Activated naive CD4-positive, alpha-beta T cell treated with anti-CD3 and anti-CD28 coated beads for 36 hours (primary cell): ENCODE results near the gene NTSR1. TPM values are rescaled to one million over a fixed set of nuclear protein-coding genes. Genes with fewer than 3 reads are reported as not detected.

Source experiments
- CTCF ChIA-PET: fragments of 350-600 bp; sonication (Branson Sonifier 250); formaldehyde crosslinking; loops from one replicate; lab custom pipeline; 2021; ENCODE audit warnings: antibody characterized with exemption; lab: Charles Lee
- DNase-seq: peaks from one replicate; pipeline ENCODE4 v3.0.0-alpha.2; 2020
- H3K27ac Mint-ChIP-seq: one replicate; pipeline ENCODE4 v1.8.0; 2021; ENCODE audit warnings: mild to moderate bottlenecking, mixed read lengths
- H3K27me3 Mint-ChIP-seq: one replicate; pipeline ENCODE4 v1.8.0; 2021; ENCODE audit warnings: low read depth, mixed read lengths
- H3K36me3 Mint-ChIP-seq: one replicate; pipeline ENCODE4 v1.8.0; 2021; ENCODE audit warnings: low read depth, mixed read lengths
- H3K4me1 Mint-ChIP-seq: one replicate; pipeline ENCODE4 v1.8.0; 2021; ENCODE audit warnings: low read depth, mixed read lengths
- H3K4me3 Mint-ChIP-seq: one replicate; pipeline ENCODE4 v1.8.0; 2021; ENCODE audit warnings: mild to moderate bottlenecking, moderate library complexity, mixed read lengths
- H3K9me3 Mint-ChIP-seq: one replicate; pipeline ENCODE4 v1.8.0; 2021; ENCODE audit warnings: mixed read lengths
- intact Hi-C: fragments of 100-400 bp; cut with micrococcal nuclease; formaldehyde crosslinking; loops from one replicate; pipeline ENCODE4 v1.15.1; 2023
- total RNA-seq, 2 experiments: library from RNA; stranded (reverse); gene quantifications; one replicate each; pipeline ENCODE4 v1.2.3, GENCODE V29; 2021

Gene NTSR1
- total RNA-seq, 2 experiments from 2014 or later: not detected

DNA sequence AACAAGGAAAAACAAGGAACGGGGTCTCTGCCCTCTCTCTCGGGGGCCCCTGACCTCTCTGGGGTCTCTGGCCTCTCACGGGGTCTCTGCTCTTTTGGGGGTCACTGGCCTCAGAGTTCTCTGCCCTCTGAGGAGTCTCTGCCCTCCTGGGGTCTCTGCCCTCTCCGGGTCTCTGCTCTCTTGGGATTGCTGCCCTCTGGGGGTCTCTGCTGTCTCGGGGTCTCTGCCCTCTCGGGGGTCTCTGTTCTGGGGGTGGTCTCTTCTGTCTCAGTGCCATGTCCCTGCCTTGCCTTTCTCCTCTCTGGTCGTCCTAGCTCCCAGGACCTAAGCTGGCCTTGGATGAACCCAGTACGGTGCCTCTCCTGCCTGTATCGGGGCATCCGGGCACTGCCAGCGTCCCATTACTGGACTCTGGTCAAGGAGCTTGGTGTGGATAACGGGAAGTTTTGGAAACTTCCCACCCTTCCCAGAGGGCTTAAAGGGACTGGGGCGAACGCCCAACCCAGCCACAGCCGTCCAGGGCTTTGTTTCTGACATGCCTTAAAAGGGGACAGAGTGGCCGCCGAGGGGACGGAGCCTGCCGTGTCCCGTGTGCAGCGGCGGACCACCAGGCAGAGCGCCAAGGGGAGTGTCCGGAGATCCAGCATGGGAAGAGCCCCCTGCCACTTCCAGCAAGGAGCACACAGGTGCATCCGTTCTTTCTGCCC is 62.9 kb downstream of the NTSR1 start:
- CTCF ChIA-PET: no interaction called here
- H3K36me3 Mint-ChIP-seq: no peaks in the 10 kb centered on the region
- peaks cover 61% of the 10 kb centered on the region for H3K4me1 Mint-ChIP-seq
- intact Hi-C loops: no loop called here
- no peaks in the 10 kb centered on the region for H3K27me3 Mint-ChIP-seq
- no peaks in the 10 kb centered on the region for H3K9me3 Mint-ChIP-seq
- DNase-seq: no peak
- H3K27ac Mint-ChIP-seq: no peak overlapping the region
- no peak overlapping the region for H3K4me3 Mint-ChIP-seq

DNA sequence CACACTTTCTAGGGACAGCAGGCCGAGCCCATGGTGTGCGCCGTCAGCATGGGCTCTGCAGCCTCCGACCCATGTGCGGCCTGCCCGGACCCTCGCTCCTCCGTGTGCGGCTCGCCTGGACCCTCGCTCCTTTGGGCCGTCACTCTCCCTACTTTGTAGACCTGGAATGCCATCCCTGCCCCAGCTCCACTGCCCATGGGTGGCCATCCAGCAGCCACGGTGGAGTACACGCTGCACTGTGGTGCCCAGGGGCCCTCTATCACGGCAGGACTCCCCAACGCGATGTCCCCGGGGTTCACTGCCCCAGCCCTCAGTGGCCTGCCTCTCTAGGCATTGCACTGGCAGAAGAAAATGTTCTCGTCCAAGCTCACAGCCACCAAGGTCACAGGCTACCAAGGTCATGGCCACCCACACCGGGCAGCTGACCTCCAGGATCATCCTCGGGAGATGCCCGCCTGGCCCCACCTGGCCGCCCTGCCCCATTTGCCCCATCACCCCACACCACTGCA is 63.5 kb downstream of the NTSR1 start:
- Mint-ChIP-seq H3K27ac (no peak overlapping the region), H3K4me3 (no peak overlapping the region), H3K27me3 (no peaks in the 10 kb centered on the region), H3K9me3 (no peaks in the 10 kb centered on the region), H3K4me1 (peaks cover 65% of the 10 kb centered on the region), H3K36me3 (no peaks in the 10 kb centered on the region)
- DNase-seq: no peak
- CTCF ChIA-PET: no interaction called here
- intact Hi-C loops: no loop called here

DNA sequence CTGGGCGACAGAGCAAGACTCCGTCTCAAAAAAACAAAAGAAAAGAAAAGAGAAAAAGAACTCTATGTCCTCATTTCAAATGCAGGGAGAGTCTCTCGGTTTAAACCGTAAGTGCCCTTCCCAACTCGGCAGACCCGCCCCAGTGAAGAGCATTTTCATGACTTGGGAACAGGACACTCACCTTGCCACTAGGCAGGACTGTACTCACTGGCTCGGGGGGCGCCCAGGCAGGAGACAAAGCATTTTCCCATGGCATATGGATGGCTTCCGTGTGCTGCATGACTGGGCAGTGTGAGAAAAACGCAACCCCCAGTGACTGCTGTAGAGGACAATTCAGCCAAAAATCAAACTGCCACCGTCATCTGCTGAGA is 64.0 kb downstream of the NTSR1 start:
- CTCF ChIA-PET: no interaction called here
- Mint-ChIP-seq H3K9me3 (no peaks in the 10 kb centered on the region), H3K27me3 (no peaks in the 10 kb centered on the region), H3K36me3 (no peaks in the 10 kb centered on the region), H3K4me3 (no peak overlapping the region), H3K4me1 (peaks cover 65% of the 10 kb centered on the region), H3K27ac (no peak overlapping the region)
- intact Hi-C loops: no loop called here
- DNase-seq: no peak

DNA sequence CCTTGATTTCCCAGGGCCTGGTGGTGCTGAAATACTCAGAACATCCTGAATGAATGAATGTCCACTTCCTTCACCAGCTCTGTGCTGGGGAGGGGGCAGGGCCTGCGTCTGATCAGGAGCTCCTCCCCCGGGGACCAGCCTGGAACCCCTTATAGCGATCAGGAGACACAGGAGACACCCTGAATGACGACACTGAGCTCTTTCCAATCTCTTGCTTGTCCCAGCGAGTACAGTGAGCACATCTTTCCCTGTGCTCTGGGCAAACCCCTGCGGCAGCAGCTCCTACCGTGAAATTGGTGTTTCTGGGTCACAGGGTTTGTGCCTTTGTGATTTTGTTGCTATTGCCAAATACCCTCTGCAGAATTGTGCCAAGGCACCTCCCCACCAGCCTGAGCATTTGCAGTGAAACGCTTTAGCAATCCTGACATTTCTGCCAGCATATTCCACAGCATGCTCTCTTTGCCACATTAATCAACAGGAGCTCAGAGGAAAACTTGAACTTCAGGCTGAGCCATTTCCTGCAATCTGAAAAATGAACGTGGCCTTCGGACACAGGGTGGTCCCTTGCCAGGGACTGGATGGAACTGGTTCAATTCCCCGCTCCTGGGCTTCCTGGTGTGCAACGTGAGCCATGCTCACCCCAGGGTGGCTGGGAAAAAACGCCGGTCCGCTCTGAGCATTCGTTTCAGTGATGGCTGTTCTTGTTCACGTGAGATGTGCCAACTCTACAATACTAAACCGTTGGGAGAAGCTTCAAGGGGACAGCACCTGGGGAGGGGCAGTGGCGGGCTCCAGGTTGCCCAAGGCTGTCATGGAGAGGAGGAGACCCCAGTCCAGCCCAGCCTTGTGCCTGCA is 64.6 kb downstream of the NTSR1 start:
- Mint-ChIP-seq H3K27me3 (no peaks in the 10 kb centered on the region), H3K36me3 (no peaks in the 10 kb centered on the region), H3K4me3 (no peak overlapping the region), H3K27ac (no peak overlapping the region), H3K9me3 (no peaks in the 10 kb centered on the region), H3K4me1 (peaks cover 61% of the 10 kb centered on the region)
- no peak for DNase-seq
- intact Hi-C loops: no loop called here
- CTCF ChIA-PET: interaction anchor here (1.2 kb wide), 1 partner anchor 10 kb away, joined by 3 read pairs; no protein-coding TSS in a partner anchor

DNA sequence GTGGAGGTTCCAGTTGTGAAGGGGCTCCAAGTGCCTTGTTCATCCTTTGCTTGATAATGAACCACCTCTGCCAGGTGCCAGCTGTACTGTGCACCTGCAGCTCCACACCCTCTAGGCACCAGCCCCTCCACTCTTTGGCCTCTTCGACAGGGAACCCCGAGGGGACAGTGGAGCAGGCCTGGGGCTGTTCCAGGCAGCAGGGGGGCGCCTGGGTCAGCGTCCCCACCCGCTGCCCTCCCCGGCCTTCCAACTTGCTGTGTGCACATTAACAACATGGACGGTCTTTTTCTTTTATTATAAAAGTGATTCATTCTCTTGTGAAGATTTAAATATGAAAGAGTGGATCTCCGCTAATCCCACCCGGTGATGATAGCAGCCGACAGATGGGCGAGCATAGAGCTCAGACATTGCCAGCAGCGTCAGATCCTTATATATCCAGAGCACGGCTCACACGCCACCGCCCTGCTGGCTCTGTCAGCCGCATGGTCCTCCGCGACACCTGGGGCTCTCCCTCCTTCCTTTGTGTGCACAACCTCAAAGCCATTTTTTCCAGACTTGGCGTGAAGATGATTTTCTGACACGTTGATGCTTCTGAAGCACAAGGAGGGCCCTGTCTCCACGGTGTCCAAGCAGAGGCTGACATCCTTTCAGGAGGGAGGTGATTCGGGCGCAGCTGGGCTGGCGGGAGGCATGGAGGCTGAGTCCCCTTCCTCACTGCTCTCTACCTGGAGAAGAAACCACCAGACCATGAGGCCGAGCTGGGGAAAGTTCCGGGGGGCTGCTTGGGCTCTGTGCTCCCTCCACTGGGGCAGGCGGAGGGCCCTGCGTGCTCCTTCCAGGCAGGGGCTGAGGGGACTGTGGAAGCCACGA is 65.4 kb downstream of the NTSR1 start:
- Mint-ChIP-seq H3K4me1 (peaks cover 58% of the 10 kb centered on the region), H3K27me3 (no peaks in the 10 kb centered on the region), H3K4me3 (no peak overlapping the region), H3K9me3 (no peaks in the 10 kb centered on the region), H3K27ac (no peak overlapping the region), H3K36me3 (no peaks in the 10 kb centered on the region)
- intact Hi-C loops: no loop called here
- CTCF ChIA-PET: interaction anchor here (1.2 to 1.5 kb wide), 2 partner anchors 11 to 18 kb away, joined by 3 to 6 read pairs; no protein-coding TSS in a partner anchor
- peak; percentile 34 for DNase-seq

DNA sequence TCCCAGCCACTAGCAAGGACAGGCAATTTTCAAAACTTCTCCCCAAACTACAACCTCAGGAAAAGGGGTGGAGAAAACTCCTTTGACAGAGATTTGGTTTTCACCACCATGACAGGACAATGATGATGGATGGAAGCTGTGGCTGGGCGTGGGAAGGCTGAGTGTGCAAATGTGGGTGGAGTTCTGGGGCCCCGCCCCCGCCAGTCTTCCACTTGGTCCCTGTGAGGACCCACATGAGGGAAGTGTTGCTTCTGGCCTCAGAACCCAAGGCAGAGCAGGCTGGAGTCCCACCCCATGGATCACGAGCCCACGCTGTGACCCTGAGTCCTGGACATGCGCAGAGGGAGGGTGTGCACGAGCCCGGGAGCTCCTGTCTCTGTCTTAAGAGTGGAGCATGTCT is 66.1 kb downstream of the NTSR1 start:
- Mint-ChIP-seq H3K27ac (no peak overlapping the region), H3K36me3 (no peaks in the 10 kb centered on the region), H3K4me3 (no peak overlapping the region), H3K27me3 (no peaks in the 10 kb centered on the region), H3K4me1 (peaks cover 57% of the 10 kb centered on the region), H3K9me3 (no peaks in the 10 kb centered on the region)
- DNase-seq: no peak
- intact Hi-C loops: loop anchor here (5.0 kb wide), 2 partner anchors 132 to 537 kb away; partner anchors contain the start of genes OSBPL2 and SLCO4A1
- CTCF ChIA-PET: interaction anchor here (1.5 kb wide), 1 partner anchor 17 kb away, joined by 6 read pairs; no protein-coding TSS in a partner anchor

DNA sequence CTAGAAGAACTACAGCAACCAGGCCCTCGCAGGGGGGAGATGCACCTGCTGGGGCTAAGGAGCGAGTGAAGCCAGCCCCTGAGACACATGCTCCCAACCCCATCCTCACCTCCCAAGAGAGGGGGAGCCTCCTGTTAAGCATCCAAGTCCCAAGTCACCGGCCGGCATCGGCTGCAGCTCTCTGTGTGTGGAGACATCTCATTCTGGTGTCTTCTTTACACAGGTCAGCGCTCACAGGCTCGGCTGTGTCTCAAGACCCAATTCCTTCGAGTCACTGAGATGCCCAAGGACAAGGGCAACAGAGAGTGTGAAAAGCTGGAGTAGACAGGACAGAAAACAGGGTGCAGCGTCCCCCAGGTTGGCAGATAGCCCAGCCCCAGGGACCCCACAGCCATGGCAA is 66.6 kb downstream of the NTSR1 start:
- no peaks in the 10 kb centered on the region for H3K9me3 Mint-ChIP-seq
- no peak overlapping the region for H3K4me3 Mint-ChIP-seq
- CTCF ChIA-PET: interaction anchor here (1.5 kb wide), 1 partner anchor 16 kb away, joined by 6 read pairs; no protein-coding TSS in a partner anchor
- no peaks in the 10 kb centered on the region for H3K36me3 Mint-ChIP-seq
- DNase-seq: no peak
- no peaks in the 10 kb centered on the region for H3K27me3 Mint-ChIP-seq
- peaks cover 57% of the 10 kb centered on the region for H3K4me1 Mint-ChIP-seq
- no peak overlapping the region for H3K27ac Mint-ChIP-seq
- intact Hi-C loops: loop anchor here (5.0 kb wide), 2 partner anchors 133 to 538 kb away; partner anchors contain the start of genes OSBPL2 and SLCO4A1

DNA sequence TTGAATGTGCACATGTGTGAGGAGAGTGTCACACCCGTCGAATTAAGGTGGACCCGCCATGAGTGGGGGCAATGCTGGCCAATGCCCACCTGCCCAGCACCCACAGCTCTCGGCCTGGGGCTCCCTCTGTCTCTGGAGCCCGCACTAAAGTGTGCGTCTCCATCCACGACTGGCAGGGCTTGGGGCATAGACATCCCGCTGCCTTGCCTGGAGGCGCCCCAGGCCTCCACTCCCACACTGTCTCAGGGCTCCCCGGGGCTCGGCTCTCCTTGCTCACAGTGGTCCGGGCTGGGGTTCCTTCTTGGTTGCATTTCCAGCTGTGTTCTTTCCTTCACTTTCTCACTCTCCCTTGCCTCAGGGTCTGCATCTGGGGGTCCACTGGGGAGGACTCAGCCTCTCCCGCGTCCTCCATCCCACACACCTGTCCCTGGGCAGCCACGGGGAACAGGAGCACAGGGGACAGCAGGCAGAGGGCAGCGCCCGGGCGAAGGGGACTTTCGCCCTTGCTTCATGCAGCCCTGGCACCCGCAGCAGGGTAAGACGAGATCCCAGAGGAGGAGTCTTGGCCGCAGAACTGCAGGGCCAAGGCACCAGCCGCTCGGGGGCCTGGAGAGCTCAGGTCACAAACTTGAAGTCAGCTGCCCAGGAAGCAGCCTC is 67.5 kb downstream of the NTSR1 start:
- Mint-ChIP-seq H3K27me3 (no peaks in the 10 kb centered on the region), H3K9me3 (no peaks in the 10 kb centered on the region), H3K27ac (peak overlapping the region; percentile 92), H3K4me1 (peaks cover 57% of the 10 kb centered on the region), H3K4me3 (peak overlapping the region; percentile 63), H3K36me3 (no peaks in the 10 kb centered on the region)
- intact Hi-C loops: loop anchor here (1.0 to 5.0 kb wide), 3 partner anchors 18 to 539 kb away; partner anchors contain the start of genes OSBPL2 and SLCO4A1
- DNase-seq: no peak
- CTCF ChIA-PET: no interaction called here

DNA sequence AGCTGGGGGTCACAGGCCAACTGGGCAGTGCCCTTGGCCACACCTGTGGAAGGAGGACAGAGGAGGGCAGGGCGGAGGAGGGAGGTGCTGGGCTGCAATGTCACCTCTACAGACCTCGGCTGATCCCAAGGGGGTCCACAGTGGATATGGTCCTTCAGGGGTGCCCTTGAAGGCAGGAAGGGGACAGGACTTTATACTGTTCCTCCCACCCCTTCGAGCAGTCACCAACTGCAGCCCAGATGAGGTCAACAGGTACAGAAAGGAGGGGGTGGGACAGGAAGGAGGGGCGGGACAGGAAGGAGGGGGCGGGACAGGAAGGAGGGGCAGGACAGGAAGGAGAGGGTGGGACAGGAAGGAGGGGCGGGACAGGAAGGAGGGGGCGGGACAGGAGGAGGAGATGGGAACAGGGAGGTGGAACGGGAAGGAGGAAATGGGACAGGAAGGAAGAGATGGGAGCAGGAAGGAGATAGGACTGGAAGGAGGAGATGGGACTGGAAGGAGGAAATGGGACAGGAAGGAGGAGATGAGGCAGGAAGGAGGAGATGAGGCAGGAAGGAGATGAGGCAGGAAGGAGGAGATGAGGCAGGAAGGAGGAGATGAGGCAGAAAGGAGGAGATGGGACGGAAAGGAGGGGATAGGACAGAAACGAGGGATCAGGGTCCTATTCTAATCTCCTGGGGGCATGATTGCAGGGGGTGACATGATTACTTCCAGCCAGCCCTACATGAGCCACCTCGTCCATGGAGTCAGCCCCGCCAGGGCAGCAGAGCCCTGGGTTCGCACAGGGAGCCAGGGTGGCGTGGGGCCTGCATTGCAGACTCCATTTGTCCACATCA is 68.3 kb downstream of the NTSR1 start:
- intact Hi-C loops: loop anchor here (1.0 to 5.0 kb wide), 4 partner anchors 17 to 540 kb away; partner anchors contain the start of genes OSBPL2 and SLCO4A1
- no peaks in the 10 kb centered on the region for H3K27me3 Mint-ChIP-seq
- H3K9me3 Mint-ChIP-seq: no peaks in the 10 kb centered on the region
- H3K4me3 Mint-ChIP-seq: peak overlapping the region; percentile 67
- peak; percentile 89 for DNase-seq
- H3K4me1 Mint-ChIP-seq: peaks cover 53% of the 10 kb centered on the region
- CTCF ChIA-PET: no interaction called here
- H3K36me3 Mint-ChIP-seq: no peaks in the 10 kb centered on the region
- peak overlapping the region; percentile 92 for H3K27ac Mint-ChIP-seq

DNA sequence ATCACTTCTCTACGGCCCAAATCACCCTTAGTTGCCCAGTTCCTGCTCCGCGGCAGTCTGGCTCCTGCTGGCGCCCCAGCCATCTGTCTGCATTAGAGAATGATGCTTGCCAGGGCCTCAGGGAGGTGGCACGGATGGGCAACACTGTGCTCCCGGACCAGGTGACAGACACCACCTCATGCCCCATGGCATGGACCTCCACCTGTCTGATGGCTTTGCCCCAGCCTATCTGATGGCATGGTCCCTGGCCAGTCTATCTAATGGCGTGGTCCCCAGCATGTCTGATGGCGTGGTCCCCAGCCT is 68.8 kb downstream of the NTSR1 start:
- CTCF ChIA-PET: no interaction called here
- Mint-ChIP-seq H3K9me3 (no peaks in the 10 kb centered on the region), H3K27ac (peak overlapping the region; percentile 92), H3K27me3 (no peaks in the 10 kb centered on the region), H3K4me1 (peaks cover 50% of the 10 kb centered on the region), H3K36me3 (no peaks in the 10 kb centered on the region), H3K4me3 (no peak overlapping the region)
- intact Hi-C loops: loop anchor here (1.0 to 5.0 kb wide), 3 partner anchors 37 to 540 kb away; partner anchors contain the start of genes OSBPL2 and SLCO4A1
- DNase-seq: no peak

DNA sequence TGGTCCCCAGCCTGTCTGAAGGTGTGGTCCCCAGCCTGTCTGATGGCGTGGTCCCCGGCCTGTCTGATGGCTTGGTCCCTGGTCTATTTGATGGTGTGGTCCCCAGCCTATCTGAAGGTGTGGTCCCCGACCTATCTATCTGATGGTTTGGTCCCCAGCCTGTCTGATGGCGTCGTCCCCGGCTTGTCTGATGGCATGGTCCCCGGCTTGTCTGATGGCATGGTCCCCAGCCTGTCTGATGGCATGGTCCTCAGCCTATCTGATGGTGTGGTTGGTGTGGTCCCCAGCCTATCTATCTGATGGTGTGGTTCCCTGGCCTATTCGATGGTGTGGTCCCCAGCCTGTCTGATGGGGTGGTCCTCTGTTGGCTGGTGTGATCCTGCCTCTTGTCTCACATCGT is 69.4 kb downstream of the NTSR1 start:
- CTCF ChIA-PET: no interaction called here
- no peaks in the 10 kb centered on the region for H3K27me3 Mint-ChIP-seq
- H3K27ac Mint-ChIP-seq: peak overlapping the region; percentile 50
- no peak overlapping the region for H3K4me3 Mint-ChIP-seq
- intact Hi-C loops: loop anchor here (5.0 kb wide), 2 partner anchors 136 to 541 kb away; partner anchors contain the start of genes OSBPL2 and SLCO4A1
- no peaks in the 10 kb centered on the region for H3K36me3 Mint-ChIP-seq
- H3K4me1 Mint-ChIP-seq: peaks cover 47% of the 10 kb centered on the region
- DNase-seq: no peak
- no peaks in the 10 kb centered on the region for H3K9me3 Mint-ChIP-seq
